Measurements from ENCODE around the gene TXNDC5.

TXNDC5 gene

DNA sequence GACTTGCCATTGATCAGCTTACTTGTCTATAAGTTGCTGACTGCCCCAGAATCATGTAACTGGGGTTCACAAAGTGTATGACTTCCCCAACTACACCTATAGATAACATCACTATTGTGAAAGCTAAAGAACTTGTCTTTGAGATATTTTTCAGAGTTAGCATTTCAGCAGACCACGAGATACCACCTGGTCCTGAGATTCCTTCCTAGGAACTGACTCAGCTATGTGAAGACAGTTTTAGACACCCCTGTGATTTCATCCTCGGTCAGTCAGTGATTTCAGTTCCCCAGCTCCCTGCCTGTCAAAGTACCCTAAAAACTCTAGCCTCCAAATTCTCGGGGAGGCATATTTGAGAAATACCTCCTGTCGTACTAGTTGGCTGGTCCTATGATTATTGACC lies 62.4 kb downstream of the TXNDC5 start:
- no peak for DNase-seq

DNA sequence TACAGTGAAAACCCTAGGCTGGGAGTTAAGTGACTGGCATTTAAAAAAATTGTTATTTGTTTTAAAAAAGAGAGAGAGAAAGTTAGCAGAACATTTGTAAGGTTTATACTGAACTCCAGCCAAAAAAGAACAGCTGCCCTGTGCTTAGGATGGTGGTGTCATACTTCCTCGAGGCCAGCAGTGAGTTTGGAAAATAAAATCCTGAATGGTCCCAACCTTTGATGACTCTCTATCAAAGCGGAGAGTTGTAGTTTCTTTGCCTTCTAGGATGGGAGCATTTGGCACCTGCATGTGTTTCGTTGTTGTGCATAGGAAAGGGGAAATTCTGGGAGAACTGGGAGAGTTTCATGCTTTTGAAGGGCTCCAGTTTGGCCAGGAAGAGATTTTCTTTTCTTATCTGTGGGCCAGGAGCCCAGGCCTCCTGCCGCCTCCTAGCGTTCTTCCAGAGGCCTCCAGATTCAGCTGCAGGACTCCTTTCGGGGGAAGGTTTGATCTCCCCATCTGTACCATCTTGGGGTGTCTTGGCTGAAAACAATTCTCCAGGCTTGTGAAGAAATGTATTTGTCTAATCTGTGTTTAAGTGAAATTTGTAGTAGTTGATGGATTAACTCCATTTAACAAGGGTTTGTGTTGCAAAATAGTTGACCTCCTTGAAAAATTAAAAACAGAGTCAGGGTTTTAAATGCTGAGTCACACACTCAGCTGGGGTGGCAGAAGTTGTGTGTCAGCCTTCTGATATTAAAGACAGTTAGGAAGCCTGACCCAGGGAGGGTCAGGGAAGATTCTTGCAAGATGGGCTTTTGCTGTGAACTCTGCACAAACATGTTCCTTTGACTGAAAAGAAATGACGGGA lies 63.4 kb downstream of the TXNDC5 start:
- DNase-seq: peak; percentile 29

DNA sequence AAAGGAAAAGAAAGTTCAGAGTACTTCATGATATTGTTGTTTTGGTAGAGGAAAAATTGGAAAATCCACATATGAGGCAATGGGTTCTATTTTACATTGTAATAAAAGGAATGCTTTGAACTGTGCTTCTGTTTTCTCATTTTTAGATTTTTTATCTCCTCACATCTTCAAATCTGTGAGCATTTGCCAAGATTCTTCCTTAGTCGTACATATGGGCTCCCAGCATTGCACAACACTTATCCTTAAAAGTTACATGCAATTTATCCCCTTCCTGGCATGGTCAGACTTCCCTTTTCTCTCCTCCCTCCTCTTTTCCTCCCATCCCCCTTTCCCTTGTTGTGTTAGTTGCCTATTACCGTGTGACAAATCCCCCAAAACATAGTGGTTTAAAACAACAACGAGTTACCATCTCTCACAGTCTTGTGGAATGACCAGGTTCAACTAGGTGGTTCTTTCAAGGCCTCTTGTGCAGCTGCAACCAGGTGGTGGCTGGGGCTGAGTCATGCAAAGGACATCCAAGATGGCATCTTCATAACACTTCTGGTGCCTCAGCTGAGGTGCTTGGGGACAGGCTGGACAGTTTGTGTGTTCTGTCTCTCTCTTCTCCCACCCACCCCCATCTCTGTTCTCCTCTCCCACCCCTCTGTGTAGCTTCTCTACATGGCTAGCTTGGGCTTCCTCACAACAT lies 68.7 kb downstream of the TXNDC5 start:
- no peak for DNase-seq

DNA sequence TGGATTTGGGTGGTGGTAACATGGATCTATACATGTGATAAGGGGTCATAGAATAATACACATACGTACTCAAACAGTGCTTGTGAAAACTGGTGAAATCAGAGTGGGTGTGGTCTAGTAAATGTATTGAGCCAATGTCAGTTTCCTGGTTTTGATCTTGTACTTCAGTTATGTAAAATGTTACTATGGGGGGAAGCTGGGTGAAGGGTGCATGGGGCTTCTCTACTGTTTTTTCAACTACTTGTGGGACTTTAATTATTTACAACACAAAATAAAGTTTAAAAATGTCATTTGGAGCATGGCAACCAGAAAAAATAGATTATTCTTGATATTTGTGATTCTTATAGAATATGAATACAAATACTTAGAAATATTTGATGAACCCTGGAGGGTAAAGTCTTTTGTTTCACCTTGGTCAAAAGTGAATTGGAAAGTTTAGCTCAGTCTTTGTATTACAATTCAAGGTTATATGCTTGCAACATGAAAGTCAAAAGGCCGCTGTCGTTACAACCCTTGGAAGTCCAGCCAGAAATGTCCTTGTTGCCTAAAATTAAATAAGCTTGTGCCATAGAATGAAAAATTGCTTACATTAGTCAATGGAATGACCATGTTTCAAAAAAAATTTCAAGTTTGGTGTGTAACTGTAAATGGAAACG lies 74.1 kb downstream of the TXNDC5 start:
- no peak for DNase-seq

DNA sequence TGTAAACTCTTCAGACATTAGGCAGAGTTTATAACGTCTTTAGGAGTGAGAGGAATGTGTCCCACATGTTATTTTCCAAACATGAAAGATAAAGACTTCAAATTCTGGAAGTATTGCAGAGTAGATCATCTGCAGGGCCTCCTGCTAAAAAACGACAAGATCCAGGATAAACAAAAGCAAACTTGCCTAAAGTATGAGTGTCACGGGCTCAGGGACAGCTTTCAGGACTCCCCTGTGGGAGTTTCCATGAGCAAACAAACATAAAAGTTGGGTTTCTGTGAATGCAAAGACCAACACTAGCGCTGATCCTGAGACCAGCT lies 76.9 kb downstream of the TXNDC5 start:
- no peak for DNase-seq

DNA sequence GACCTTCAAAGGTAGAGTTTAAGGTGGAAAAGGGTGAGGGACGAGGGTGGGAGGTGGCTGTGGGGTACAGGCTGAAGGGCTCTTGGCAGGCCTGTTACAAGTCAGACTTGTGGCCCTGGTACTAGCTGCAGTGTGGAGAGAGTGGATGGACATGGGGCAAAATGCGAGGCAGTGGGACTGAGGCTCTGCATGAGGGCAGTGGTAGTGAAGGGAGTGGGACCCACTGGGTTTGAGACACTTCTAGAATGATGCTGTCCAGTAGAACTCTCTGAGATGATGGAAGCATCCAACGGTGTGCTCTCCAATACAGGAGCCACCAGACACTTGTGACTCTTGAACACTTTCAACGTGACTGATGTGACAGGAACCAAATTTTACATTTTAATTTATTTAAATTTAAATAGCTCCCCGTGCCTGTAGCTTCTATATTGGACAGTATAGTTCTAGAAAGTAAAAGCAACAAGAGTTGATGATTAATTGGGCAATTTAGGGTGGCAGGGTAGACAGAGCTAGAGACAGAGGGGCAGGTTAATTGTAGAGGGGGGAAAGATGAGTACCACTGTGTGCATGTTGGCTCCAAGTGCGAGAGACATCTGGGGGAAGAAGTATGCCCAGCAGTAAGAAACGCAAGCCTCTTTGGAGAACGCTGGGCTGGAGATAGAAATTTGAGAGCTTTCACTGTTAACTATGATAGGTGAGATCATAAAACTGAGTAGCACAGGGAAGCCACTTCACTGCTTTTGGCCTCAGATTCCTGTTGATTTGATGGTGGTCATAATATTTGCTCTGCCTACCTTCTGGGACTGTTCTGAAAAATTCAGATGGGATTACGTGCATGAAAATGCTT lies 77.5 kb downstream of the TXNDC5 start:
- no peak for DNase-seq
